ENCODE results near the gene AGBL1.

DNA sequence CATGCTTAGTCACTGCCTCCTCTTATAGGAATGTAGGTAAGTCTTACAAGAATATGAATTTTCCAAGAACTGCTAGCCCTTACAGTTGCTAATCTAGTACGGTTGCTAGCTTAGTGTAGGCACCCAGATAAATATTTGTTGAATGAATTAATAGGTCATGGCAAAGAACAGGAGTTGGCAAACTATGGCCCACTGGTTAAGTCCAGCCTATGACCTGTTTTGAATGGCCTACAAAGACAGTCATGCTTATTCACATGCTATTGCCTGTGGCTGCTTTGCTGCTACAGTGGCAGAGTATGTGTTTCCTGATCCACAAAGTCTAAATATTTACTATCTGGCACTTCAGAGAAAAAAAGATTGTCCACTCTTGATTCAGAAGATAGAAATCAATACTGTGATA lies 631.8 kb downstream of the AGBL1 start:
- TF ChIP-seq POLR2A (IDR thresholded peaks at IDR 0.05) (no peak), POLR2AphosphoS5 (IDR thresholded peaks at IDR 0.05) (no peak)
- TF ChIP-seq, protein P1, sequence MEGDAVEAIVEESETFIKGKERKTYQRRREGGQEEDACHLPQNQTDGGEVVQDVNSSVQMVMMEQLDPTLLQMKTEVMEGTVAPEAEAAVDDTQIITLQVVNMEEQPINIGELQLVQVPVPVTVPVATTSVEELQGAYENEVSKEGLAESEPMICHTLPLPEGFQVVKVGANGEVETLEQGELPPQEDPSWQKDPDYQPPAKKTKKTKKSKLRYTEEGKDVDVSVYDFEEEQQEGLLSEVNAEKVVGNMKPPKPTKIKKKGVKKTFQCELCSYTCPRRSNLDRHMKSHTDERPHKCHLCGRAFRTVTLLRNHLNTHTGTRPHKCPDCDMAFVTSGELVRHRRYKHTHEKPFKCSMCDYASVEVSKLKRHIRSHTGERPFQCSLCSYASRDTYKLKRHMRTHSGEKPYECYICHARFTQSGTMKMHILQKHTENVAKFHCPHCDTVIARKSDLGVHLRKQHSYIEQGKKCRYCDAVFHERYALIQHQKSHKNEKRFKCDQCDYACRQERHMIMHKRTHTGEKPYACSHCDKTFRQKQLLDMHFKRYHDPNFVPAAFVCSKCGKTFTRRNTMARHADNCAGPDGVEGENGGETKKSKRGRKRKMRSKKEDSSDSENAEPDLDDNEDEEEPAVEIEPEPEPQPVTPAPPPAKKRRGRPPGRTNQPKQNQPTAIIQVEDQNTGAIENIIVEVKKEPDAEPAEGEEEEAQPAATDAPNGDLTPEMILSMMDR (IDR thresholded peaks at IDR 0.05) = no peak

Data from prostate gland (tissue), 2 donors.